Progenitor cell of endocrine pancreas (in vitro differentiated cells): Measurements from ENCODE around the gene CLASP1. TPM values are rescaled to one million over a fixed set of nuclear protein-coding genes. Genes with fewer than 3 reads are reported as not detected.

ENCODE experiments used
- DNase-seq: peaks from one replicate; pipeline ENCODE4 v3.0.0; 2021; ENCODE audit warnings: low spot score; ENCODE audit not compliant: unreplicated experiment
- H3K27ac Mint-ChIP-seq: 2 replicates; pipeline ENCODE4 v1.8.0; 2021; ENCODE audit warnings: mild to moderate bottlenecking, moderate library complexity, mixed read lengths
- H3K27me3 Mint-ChIP-seq: 2 replicates; pipeline ENCODE4 v1.8.0; 2021; ENCODE audit warnings: mixed read lengths
- H3K36me3 Mint-ChIP-seq: 2 replicates; pipeline ENCODE4 v1.8.0; 2022; ENCODE audit warnings: mixed read lengths; ENCODE audit not compliant: insufficient read depth
- H3K4me1 Mint-ChIP-seq: 2 replicates; pipeline ENCODE4 v1.8.0; 2021; ENCODE audit warnings: low read depth, mixed read lengths
- H3K4me3 Mint-ChIP-seq: 2 replicates; pipeline ENCODE4 v1.8.0; 2021; ENCODE audit warnings: low read depth, mild to moderate bottlenecking, moderate library complexity, mixed read lengths
- H3K9me3 Mint-ChIP-seq: 2 replicates; pipeline ENCODE4 v1.8.0; 2021; ENCODE audit warnings: low read depth, mixed read lengths
- CTCF ChIP-seq: fragments of 200-600 bp; sonication (generic); IDR thresholded peaks from one replicate; pipeline ENCODE4 v1.5.0; 2021; ENCODE audit warnings: antibody characterized with exemption, mild to moderate bottlenecking; ENCODE audit not compliant: unreplicated experiment
- total RNA-seq: library from RNA; stranded (reverse); gene quantifications from 2 replicates; pipeline ENCODE4 v1.2.1, GENCODE V29; 2021

Gene CLASP1
- total RNA-seq, 1 donor from 2014 or later = 102 TPM

GRCh38 chr2:121350890-121351289 lies 298.4 kb downstream of the CLASP1 start:
- no peak for TF ChIP-seq CTCF

GRCh38 chr2:121350402-121350775 lies 298.9 kb downstream of the CLASP1 start:
- Mint-ChIP-seq H3K36me3 (peaks cover 22% of the 10 kb centered on the region), H3K27me3 (no peaks in the 10 kb centered on the region), H3K27ac (no peak overlapping the region), H3K4me3 (no peak overlapping the region), H3K4me1 (peaks cover 2% of the 10 kb centered on the region), H3K9me3 (no peaks in the 10 kb centered on the region)
- no peak for TF ChIP-seq CTCF
- DNase-seq = no peak

More at GRCh38 chr2:121350890-121351289, 298.4 kb downstream of the CLASP1 start:
- H3K27ac Mint-ChIP-seq = no peak overlapping the region
- no peak for DNase-seq
- H3K4me1 Mint-ChIP-seq = peaks cover 6% of the 10 kb centered on the region
- no peaks in the 10 kb centered on the region for H3K9me3 Mint-ChIP-seq
- H3K27me3 Mint-ChIP-seq = no peaks in the 10 kb centered on the region
- H3K4me3 Mint-ChIP-seq = no peak overlapping the region
- peaks cover 20% of the 10 kb centered on the region for H3K36me3 Mint-ChIP-seq

DNA sequence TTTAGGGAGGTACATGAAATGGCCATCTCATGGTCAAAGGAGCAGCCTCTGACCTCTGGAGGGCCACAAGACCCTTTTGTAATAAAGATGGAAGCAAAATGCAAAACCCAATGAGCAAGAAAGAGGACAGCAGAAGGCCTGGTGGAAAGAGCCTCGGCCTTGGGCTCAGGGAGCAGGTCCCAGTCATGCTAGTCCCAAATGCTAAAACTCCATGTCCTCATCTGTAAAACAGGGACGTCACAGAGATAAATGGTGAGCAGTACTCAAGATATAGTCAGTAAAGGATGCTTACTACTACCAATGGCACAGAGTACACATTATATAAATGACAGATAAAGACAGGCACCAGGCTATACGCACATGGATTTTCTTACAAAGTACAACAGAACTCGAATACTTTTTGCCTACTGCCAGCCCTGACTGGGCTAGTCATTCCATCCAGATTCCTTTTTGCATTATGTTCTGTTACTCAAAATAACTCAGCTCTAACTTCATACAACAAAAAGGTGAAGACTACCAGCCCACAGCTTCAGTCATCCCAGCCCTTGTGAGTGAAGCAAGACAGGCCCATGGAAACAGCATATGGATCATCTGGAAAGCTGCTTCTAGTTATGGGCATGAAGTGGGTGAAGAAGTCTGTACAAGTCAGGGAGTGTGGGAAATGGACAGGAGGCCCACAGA lies 299.4 kb downstream of the CLASP1 start:
- no peak for TF ChIP-seq CTCF
- Mint-ChIP-seq H3K9me3 (no peaks in the 10 kb centered on the region), H3K4me3 (no peak overlapping the region), H3K27ac (no peak overlapping the region), H3K4me1 (no peaks in the 10 kb centered on the region), H3K36me3 (peaks cover 23% of the 10 kb centered on the region), H3K27me3 (no peaks in the 10 kb centered on the region)
- DNase-seq = no peak

DNA sequence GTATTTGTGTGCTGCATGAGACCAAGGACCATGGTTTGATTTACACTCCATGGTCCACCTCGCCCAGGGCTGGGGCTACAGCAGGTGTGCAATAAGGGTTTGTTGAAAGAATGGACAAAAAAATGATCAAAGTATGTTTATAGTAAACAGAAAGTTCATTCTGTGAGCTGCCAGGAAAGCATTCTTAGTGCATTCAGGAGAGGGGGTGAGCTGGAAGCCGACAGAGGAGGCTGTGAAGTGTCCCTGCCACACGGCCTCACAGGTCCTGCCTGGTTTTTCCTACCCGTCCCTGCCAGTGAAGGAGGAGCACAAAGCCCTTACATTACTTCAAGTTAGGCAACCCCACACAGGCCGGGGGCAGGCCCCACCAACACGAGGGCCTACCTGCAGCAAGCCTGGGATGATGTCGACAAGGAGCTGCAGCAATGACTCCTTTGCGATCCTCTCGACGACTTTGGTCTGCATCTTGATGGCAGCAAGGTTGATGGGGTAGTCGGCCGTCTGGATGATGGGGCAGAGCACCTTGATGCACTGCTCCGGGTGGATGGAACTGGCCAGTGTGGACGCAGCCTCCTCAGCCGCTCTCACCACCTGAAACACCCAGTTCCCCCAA lies 301.0 kb downstream of the CLASP1 start:
- Mint-ChIP-seq H3K27ac (no peak overlapping the region), H3K27me3 (no peaks in the 10 kb centered on the region), H3K4me1 (no peaks in the 10 kb centered on the region), H3K9me3 (no peaks in the 10 kb centered on the region), H3K4me3 (no peak overlapping the region), H3K36me3 (peaks cover 23% of the 10 kb centered on the region)
- no peak for TF ChIP-seq CTCF
- DNase-seq = no peak

- H3K27ac Mint-ChIP-seq = no peak overlapping the region
- H3K4me3 Mint-ChIP-seq = no peak overlapping the region
- H3K27me3 Mint-ChIP-seq = no peaks in the 10 kb centered on the region
- DNase-seq = no peak
- no peaks in the 10 kb centered on the region for H3K4me1 Mint-ChIP-seq
- H3K36me3 Mint-ChIP-seq = peaks cover 26% of the 10 kb centered on the region
- H3K9me3 Mint-ChIP-seq = no peaks in the 10 kb centered on the region
- TF ChIP-seq CTCF = no peak
Measured at GRCh38 chr2:121346859-121347258, 302.4 kb downstream of the CLASP1 start.
